Fibroblast of the conjunctiva (primary cell): Measurements from ENCODE around the gene SLC6A12.
"Not testable (repeated sequence)": the region's sequence is repeated elsewhere in the genome, so short reads cannot be mapped to it uniquely, and the experiment has no call there.

Source experiments
- DNase-seq: peaks from one replicate; pipeline ENCODE4 v3.0.0-alpha.2; 2010; ENCODE audit warnings: low read depth

Gene SLC6A12

DNA sequence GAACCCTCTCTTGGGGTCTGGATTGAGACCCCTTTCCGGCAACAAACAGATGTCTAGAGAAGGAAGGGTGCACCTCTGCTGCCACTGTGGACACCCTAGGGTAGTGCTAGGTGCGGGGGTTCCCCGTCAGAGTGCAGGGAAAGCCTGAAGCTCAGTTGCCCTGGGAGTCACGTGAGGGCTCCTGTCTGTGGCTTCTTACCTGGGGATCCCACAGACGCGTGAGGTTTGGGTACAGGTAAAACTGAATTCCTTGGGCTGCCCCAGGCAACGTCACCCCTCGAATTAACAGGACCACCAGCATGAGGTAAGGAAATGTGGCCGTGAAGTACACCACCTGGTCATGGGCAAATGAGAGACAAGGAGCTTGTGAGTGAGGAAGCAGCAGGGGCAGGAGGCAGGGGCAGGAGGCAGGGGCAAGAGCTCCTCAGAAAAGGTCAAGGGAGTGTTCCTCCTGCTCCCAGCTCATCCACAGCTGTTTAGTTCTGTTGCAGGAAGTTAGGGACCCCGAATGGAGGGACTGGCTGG, 21.0 kb upstream of the SLC6A12 start:
- DNase-seq, result no peak

DNA sequence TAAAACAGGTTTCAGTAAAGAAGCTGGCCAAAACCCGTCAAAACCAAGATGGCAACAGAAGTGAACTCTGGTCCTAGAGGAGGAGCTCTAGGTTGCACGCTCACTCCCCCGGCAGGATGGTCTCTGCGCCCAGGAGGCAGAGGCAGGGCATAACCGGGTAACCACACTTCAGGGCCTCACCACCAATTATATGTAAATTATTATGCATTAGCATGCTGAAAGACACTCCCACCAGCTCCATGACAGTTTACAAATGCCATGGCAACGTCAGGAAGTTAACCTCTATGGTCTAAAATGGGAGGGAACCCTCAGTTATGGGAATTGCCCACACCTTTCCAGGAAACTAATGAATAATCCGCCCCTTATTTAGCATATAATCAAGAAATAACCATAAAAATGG, 20.1 kb upstream of the SLC6A12 start:
- no peak for DNase-seq

GRCh38 chr12:233615-233968, 19.6 kb upstream of the SLC6A12 start:
- DNase-seq, result no peak

DNA sequence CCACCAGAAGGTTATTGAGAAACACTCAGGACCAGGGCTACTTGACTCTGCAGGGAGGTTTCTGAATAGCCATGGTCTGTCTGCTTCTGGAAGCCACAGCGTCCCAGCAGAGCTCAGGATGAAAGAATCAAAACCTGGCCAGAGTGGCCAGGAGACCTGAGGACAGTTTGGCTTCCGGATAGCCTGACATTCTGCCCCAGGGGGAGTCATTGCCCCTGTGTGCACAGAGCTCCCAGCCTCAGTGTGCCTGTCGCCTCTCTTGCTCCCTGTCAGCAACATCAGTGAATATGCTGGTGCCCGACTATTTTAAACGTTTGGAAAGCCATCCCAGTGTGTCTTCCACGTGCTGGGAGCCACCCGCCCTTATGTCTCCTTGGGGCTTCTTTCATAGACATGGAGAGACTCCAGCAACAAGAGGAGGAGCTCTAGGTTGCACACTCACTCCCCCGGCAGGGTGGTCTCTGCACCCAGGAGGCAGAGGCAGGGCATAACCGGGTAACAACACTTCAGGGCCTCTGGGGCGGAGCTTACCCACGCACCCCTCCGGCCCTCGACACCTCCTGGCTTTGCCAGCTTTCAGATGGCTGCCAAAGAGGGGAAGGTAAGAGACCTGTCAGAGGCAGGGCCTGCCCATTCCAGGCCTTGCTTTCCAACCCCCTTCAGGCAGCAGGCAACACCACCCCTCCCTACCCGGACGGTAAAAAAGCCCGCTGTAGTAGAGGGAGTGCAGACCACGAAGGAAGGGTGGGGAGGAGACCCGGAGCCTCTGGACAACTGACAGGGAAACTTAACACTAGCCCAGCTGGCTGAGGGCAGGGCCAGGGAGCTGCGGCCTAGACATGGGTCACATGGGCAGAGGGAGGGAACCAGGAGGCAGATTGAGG, 19.0 kb upstream of the SLC6A12 start:
- no peak for DNase-seq

DNA sequence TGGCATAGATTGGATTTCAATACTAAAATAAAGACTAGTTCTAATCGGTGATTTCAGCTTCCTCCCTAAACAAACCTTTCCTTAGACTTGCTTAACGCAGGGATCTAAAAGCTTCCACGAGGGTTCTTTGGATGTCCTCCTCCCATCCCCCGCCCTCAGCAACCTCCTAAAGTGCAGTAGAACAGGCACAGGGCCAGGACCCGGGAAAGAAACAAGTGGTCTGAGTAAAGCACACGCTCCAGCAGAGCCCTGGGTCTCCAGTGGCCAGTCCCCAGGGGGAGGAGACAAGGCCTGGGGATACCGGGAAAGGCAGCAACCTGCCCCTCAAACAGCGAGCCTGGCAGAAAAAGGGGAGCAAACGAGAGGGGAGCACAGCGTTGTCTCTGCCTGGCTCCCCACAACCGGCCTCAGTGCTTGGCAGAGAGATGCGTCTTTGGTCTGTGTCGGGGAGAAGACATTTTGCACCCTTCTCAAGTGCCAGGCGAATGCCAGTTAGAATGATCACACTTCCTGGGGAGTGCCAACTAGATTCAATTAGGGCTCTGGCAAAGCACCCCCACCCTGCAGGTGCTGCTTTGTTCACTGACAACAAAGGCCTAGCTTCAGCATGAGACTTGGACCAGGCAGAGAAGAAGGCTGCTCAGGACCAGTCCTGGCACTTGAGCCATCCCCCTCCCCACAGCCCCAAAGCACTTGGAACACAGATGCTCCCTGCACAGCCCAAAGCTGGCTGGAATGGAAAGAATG, 17.1 kb upstream of the SLC6A12 start:
- no peak for DNase-seq

- no peak for DNase-seq
Measured at GRCh38 chr12:229441-230191, 15.7 kb upstream of the SLC6A12 start.

GRCh38 chr12:228846-229200, 14.9 kb upstream of the SLC6A12 start:
- no peak for DNase-seq

DNA sequence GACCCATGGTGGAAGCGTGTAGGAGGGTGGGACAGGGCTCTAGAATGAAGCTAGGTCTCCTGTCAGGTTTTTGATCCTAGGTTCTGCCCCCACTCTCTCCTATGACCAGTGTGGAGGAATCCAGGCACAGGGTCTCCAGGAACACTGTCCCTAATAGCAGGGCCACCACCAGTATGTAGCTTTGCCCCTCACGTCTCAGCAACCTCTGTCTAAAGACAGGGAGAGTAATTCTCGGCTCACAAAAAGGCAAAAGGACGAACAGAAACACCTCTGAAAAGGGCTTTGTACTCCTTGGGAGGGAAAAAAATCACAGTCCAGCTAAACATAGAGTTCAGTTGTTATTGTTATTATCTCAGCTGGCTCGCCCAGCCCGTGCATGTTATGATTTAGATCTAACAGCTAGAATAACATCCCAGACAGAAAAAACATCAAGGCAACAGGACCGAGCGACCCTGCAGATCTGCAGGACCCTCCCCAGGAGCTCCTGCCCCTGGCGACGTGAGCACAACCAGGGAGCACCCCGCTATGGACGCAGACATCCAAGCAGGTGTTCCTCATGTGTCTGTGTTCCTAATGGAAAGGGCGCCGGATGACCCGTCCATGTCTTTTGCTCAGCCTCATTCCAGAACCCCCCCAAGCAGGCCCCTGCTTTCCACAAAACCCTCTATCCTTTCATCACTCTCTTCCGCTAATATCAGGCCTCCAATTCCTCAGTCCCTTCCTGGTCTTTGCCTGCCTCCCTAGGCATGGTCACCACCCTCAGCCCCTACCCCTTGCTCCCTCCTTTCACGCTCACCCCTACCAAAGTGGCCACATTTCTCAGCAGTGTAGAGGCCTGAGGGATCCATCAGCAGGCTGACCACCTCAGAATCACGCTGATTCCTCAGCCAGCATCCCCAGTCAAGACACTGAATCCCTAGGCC, 14.2 kb upstream of the SLC6A12 start:
- DNase-seq, result no peak

GRCh38 chr12:227286-227915, 13.4 kb upstream of the SLC6A12 start:
- no peak for DNase-seq

- no peak for DNase-seq
Measured at GRCh38 chr12:226401-226800, 12.4 kb upstream of the SLC6A12 start.

DNA sequence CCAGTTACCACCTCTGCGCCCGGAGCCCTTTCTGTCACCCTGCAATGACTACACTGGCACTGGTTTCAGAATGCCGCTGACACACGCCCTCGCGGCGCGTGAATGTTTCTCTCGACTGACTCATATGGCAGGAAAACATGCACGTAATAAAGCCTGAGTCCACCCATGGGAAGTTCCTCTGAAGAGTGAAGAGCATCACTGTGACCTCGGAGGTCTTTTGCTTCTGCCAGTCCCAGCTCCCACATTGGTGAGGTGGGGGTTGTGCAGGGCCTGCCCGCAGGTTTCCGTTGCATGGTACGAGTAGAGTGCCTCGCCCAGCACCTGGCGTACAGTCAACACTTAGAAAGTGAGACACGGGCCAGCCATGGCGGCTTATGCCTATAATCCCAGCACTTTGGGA, 11.1 kb upstream of the SLC6A12 start:
- no peak for DNase-seq

GRCh38 chr12:224330-224729, 10.4 kb upstream of the SLC6A12 start:
- no peak for DNase-seq

DNA sequence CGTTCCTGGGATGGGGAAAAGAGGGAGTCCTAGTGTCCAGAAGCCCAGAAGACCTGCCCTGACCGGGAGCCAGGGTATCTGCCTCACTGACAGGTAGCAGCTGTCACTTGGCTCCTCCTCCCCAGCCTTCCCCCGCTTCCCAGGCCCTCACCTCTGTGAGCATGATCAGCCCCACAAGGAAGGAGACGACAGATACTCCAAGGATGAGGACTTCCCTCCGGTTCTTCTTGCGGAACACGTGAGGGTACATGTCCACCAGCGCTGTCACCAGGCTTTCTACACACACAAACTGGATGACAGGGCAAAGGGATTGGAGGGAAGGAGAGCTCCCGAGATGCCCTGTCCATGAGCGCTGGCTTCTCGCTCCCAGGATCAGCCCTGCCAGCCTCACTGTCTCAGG, 9.9 kb upstream of the SLC6A12 start:
- no peak for DNase-seq

DNA sequence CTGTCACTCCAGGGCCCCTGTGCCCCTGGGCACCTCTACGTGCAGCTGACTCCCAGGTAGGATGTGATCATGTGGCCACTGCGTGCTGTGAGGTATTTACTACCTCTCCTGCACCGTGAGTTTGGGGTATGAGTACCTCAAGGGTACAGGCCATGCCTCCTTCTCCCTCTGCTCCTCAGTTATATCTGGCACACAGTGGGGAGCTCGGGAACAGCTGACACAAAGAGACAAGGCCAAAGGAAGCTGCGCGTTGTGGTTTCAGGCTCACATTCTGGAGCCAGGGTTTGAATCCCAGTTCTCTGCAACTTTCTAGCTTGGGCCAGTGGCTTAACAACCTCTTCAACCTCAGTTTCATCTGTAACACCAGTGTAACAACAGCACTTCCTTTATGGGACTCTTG, 7.8 kb upstream of the SLC6A12 start:
- DNase-seq, result no peak

- DNase-seq, result no peak
Measured at GRCh38 chr12:220946-221550, 7.1 kb upstream of the SLC6A12 start.

- DNase-seq, result no peak
Measured at GRCh38 chr12:220491-220890, 6.5 kb upstream of the SLC6A12 start.

- no peak for DNase-seq
Measured at GRCh38 chr12:219891-220352, 6.0 kb upstream of the SLC6A12 start.

- DNase-seq, result no peak
Measured at GRCh38 chr12:218728-219590, 5.0 kb upstream of the SLC6A12 start.

- DNase-seq, result no peak
Measured at GRCh38 chr12:218221-218620, 4.3 kb upstream of the SLC6A12 start.

GRCh38 chr12:217029-217428, 3.1 kb upstream of the SLC6A12 start:
- DNase-seq, result not testable (repeated sequence)
